Natural killer cell (primary cell): Measurements from ENCODE around the gene RHCG. TPM values are rescaled to one million over a fixed set of nuclear protein-coding genes. Genes with fewer than 3 reads are reported as not detected.

Source experiments
- ATAC-seq, 3 donors: fragments of 150-1000 bp in 2 of 3; fragments of 200-7000 bp in 1 of 3; cut with Tn5 transposase; 1 replicate in 1 of 3; 2 replicates in 2 of 3; pipeline ENCODE4 v1.10.0; 2021; ENCODE audit warnings: mild to moderate bottlenecking in 2 of 3, moderate library complexity in 2 of 3
- DNase-seq, 2 donors: peaks; one replicate each; pipeline versions ENCODE4 v3.0.0 to v3.0.0-alpha.2; 2013 to 2021; ENCODE audit warnings: mixed read lengths in 1 of 2
- H3K27ac ChIP-seq: one replicate; pipeline ENCODE4 v1.5.1; 2013; ENCODE audit warnings: mild to moderate bottlenecking, low read length
- H3K27me3 ChIP-seq: one replicate; pipeline ENCODE4 v1.6.1; 2013; ENCODE audit warnings: low read length; ENCODE audit not compliant: control insufficient read depth, insufficient read depth
- H3K36me3 ChIP-seq: one replicate; pipeline ENCODE4 v1.6.1; 2013; ENCODE audit warnings: low read length; ENCODE audit not compliant: control insufficient read depth, insufficient read depth
- H3K4me1 ChIP-seq: one replicate; pipeline ENCODE4 v1.6.1; 2013; ENCODE audit warnings: low read length; ENCODE audit not compliant: control insufficient read depth, insufficient read depth
- H3K4me3 ChIP-seq: one replicate; pipeline ENCODE4 v1.5.1; 2013; ENCODE audit warnings: low read length
- H3K9me3 ChIP-seq: one replicate; pipeline ENCODE4 v1.6.1; 2013; ENCODE audit warnings: low read length; ENCODE audit not compliant: control insufficient read depth, insufficient read depth
- H3K27ac Mint-ChIP-seq, 2 donors: one replicate each; pipeline ENCODE4 v1.8.0; 2022; ENCODE audit warnings: mild to moderate bottlenecking in 2 of 2, mixed read lengths in 2 of 2, moderate library complexity in 1 of 2
- H3K27me3 Mint-ChIP-seq, 2 donors: one replicate each; pipeline ENCODE4 v1.8.0; 2022; ENCODE audit warnings: low read depth in 2 of 2, mixed read lengths in 2 of 2
- H3K36me3 Mint-ChIP-seq: one replicate; pipeline ENCODE4 v1.8.0; 2022; ENCODE audit warnings: mixed read lengths
- H3K4me1 Mint-ChIP-seq, 2 donors: one replicate each; pipeline ENCODE4 v1.8.0; 2022; ENCODE audit warnings: mixed read lengths in 2 of 2
- H3K4me3 Mint-ChIP-seq: one replicate; pipeline ENCODE4 v1.8.0; 2022; ENCODE audit warnings: mild to moderate bottlenecking, moderate library complexity, mixed read lengths
- H3K9me3 Mint-ChIP-seq, 2 donors: one replicate each; pipeline ENCODE4 v1.8.0; 2022; ENCODE audit warnings: mixed read lengths in 2 of 2
- WGBS: methylation state at CpG from one replicate; pipeline ENCODE4 v1.1.7; 2013; ENCODE audit warnings: missing lambda C conversion rate; ENCODE audit not compliant: insufficient coverage; 5-methylcytosine and 5-hydroxymethylcytosine counted together
- intact Hi-C: fragments of 100-400 bp; cut with micrococcal nuclease; formaldehyde crosslinking; loops from one replicate; pipeline ENCODE4 v1.14.2; 2022
- total RNA-seq, 4 donors: library from RNA; stranded (reverse); fragments of 120-200 nt in 1 of 4; gene quantifications; one replicate each; pipeline versions ENCODE4 v1.2.3 to v1.2.4, GENCODE V29; 2013 to 2022
- TF ChIP-seq, protein P1 (sequence below): fragments of 200-600 bp; IDR thresholded peaks from one replicate; pipeline ENCODE4 v1.8.0; 2022; ENCODE audit warnings: antibody characterized with exemption

Gene RHCG
- total RNA-seq, 3 donors from 2014 or later (not counting 1 experiment from before 2014, with no cell fraction given), result not detected

- H3K9me3 ChIP-seq, result no peaks in the 10 kb centered on the region
- H3K4me3 ChIP-seq, result no peak overlapping the region
- peaks cover 6% of the 10 kb centered on the region for H3K4me1 ChIP-seq
- Mint-ChIP-seq H3K4me3 (no peak overlapping the region), H3K27me3 (peaks cover 14 to 23% of the 10 kb centered on the region in 2 donors), H3K36me3 (no peaks in the 10 kb centered on the region), H3K27ac (no peak overlapping the region), H3K9me3 (no peaks in the 10 kb centered on the region), H3K4me1 (peaks cover 6 to 13% of the 10 kb centered on the region in 2 donors)
- DNase-seq (no peak), ATAC-seq (no peak)
- intact Hi-C loops, result no loop called here
- 84% methylated on average over 5 of the region's 5 CpGs for WGBS
- H3K27ac ChIP-seq, result no peak overlapping the region
- no peaks in the 10 kb centered on the region for H3K36me3 ChIP-seq
- H3K27me3 ChIP-seq, result peaks cover 9% of the 10 kb centered on the region
- TF ChIP-seq, protein P1, sequence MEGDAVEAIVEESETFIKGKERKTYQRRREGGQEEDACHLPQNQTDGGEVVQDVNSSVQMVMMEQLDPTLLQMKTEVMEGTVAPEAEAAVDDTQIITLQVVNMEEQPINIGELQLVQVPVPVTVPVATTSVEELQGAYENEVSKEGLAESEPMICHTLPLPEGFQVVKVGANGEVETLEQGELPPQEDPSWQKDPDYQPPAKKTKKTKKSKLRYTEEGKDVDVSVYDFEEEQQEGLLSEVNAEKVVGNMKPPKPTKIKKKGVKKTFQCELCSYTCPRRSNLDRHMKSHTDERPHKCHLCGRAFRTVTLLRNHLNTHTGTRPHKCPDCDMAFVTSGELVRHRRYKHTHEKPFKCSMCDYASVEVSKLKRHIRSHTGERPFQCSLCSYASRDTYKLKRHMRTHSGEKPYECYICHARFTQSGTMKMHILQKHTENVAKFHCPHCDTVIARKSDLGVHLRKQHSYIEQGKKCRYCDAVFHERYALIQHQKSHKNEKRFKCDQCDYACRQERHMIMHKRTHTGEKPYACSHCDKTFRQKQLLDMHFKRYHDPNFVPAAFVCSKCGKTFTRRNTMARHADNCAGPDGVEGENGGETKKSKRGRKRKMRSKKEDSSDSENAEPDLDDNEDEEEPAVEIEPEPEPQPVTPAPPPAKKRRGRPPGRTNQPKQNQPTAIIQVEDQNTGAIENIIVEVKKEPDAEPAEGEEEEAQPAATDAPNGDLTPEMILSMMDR, result no peak
Observed at GRCh38 chr15:89482139-89482538, 14.2 kb downstream of the RHCG start.

DNA sequence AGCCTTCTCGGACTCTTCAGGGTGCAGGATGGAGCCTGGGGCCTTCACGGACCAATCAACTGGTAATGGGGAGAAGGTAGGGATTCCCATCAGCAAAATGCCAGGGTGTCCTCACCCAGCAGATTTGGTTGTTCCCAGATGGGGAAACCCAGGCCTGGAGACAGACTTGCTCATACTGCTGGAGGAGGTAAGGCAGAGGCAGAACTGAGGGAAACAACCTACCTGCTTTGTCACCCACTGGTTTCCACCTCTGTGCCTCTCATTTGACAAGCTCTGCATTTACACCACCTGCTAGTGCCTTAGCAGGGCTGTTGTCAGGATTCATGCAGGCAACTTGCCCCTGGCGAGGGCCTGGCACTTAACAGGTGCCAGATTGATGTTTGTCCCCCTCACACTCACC is 15.9 kb downstream of the RHCG start:
- no peaks in the 10 kb centered on the region for H3K27me3 ChIP-seq
- no peaks in the 10 kb centered on the region for H3K9me3 Mint-ChIP-seq
- no peak overlapping the region for H3K27ac ChIP-seq
- TF ChIP-seq, protein P1, result no peak
- no peak overlapping the region for H3K27ac Mint-ChIP-seq
- peaks cover 5 to 11% of the 10 kb centered on the region in 2 donors for H3K27me3 Mint-ChIP-seq
- no peaks in the 10 kb centered on the region for H3K4me1 ChIP-seq
- 93% methylated on average over 3 of the region's 3 CpGs for WGBS
- H3K9me3 ChIP-seq, result no peaks in the 10 kb centered on the region
- DNase-seq (no peak), ATAC-seq (no peak)
- intact Hi-C loops, result no loop called here
- H3K4me3 Mint-ChIP-seq, result no peak overlapping the region
- H3K4me1 Mint-ChIP-seq, result no peaks in the 10 kb centered on the region
- H3K4me3 ChIP-seq, result no peak overlapping the region
- no peaks in the 10 kb centered on the region for H3K36me3 ChIP-seq
- no peaks in the 10 kb centered on the region for H3K36me3 Mint-ChIP-seq

DNA sequence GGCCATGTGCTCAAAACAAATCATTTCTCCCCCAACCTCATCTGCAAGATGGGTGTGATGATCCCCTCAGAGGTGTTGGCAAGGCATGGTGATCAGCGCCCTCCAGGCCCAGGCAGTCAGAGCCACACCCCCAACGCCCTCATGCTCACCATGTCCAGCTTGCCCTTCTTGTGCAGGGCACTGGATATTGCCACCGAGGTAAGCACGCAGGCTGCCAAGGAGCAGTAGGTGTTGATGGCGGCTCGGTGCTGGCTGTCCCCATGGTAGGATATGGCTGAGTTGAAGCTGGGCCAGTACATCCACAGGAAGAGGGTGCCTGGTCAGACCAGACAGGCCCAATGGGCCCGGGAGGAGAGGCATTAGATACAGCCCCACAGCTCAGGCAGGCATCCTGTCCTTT is 17.2 kb downstream of the RHCG start:
- Mint-ChIP-seq H3K27ac (no peak overlapping the region), H3K27me3 (peaks cover 5 to 9% of the 10 kb centered on the region in 2 donors), H3K36me3 (no peaks in the 10 kb centered on the region), H3K4me3 (no peak overlapping the region), H3K9me3 (peaks cover 4 to 5% of the 10 kb centered on the region in 2 donors), H3K4me1 (peaks cover 0 to 5% of the 10 kb centered on the region in 2 donors)
- TF ChIP-seq, protein P1, result no peak
- ATAC-seq (no peak), DNase-seq (no peak)
- Histone ChIP-seq H3K36me3 (no peaks in the 10 kb centered on the region), H3K27me3 (no peaks in the 10 kb centered on the region), H3K4me1 (no peaks in the 10 kb centered on the region), H3K27ac (no peak overlapping the region), H3K4me3 (no peak overlapping the region), H3K9me3 (peaks cover 8% of the 10 kb centered on the region)
- intact Hi-C loops, result no loop called here
- WGBS, result 83% methylated on average over 7 of the region's 7 CpGs
